ENCODE results near the gene FGD5.

FGD5 gene

GRCh38 chr3:14927308-14927707 is 108.5 kb downstream of the FGD5 start:
- DNase-seq (ENCODE audit: low spot score): no peak

DNA sequence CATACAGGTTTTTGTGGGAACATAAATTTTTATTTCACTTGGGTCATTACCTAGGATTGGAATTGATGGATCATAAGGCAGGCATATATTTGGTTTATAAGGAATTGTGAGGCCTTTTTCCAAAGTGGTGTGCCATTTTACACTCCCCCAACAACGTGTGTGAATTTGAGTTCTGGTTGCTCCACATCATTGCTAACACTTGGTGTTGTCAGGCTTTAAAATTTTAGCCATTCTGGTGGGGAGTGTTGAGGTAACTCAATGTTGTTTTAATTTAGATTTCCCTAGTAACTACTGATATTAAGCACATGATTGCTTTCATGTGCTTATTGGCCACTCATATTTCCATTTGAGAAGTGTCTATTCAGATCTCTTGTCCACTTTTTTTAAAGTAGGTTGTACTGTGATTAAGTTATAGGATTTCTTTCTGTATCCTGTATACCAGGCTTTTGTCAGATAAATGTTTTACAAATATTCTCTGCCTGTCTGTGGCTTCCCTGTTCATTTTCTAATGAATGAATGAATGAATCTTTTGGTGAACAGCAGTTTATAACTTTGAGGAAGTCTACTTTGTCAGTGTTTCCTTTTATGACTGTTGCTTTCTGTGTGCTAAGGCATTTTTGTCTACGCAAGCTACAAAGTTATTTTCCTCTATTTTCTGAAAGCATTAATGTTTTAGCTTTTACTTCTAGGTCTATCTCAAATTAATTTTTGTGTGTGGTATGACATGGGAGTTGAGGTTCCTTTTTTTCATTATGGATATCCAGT is 110.7 kb downstream of the FGD5 start:
- DNase-seq (ENCODE audit: low spot score): no peak

GRCh38 chr3:14933820-14934425 is 115.2 kb downstream of the FGD5 start:
- DNase-seq (ENCODE audit: low spot score): no peak

DNA sequence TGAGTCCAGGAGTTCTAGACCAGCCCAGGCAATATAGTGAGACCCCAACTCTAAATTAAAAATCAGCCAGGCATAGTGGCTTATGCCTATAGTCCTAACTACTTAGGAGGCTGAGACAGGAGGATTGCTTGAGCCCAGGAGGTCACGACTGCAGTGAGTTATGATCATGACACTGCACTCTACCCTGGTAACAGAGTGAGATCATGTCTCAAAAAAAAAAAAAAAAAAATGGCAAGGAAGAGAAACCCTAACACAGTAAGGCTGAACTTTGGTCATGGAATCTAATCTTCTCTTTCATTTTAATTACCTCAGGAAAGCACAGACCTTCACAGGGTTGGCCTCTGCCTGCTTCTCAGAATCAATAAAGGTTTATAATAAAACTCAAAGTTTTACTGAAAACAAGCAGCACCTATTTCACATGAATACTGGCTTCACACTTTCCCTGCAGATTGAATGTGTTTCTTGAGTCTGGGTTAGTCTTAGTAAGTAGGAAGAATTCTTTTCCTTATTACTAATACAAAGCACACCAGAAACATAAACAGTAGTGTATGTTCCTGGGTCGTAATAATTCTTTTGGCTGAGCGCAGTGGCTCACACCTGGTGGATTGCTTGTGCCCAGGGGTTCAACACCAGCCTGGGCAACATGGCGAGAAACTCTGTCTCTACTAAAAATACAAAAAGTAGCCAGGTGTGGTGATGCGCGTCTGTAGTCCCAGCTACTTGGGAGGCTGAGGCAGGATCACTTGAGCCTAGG is 117.0 kb downstream of the FGD5 start:
- no peak for DNase-seq (ENCODE audit: low spot score)

DNA sequence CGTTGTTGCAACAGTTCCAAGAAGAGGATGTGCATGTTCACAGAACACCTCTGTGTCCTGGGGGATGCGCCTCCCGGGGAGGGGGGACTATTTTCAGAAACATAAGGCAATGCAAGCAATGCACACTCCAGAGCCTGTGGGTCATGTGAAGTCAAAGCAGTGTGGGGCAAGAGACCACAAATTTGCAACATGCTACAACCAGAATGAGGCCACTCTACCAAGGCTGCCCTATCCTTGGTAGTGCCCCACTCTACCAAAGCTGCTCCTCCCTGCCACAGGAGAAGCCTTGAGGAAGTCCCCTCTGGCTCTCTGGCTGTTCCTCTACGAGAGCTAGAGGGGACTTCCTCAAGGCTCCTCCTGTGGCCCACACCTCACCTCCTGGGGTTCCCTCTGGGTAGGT is 120.2 kb downstream of the FGD5 start:
- DNase-seq (ENCODE audit: low spot score): no peak

DNA sequence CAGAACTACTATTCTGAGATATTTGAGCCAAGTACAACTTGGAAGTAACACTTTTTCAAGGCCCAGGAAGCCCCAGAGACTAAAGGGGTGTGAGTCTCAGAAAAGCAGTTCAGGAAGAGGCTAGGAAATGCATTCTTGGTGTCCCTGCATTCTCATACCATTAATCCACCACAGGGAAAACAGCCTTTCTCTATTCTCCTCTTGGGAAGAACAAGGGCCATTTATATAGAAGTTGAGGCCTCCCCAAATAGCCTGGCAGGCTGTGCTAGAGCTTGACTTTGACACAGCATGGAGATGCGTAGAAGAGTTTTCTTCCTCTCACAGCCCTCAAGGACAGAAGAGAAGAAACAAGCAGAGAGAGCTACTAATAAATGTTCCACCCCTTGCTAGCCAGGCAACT is 123.1 kb downstream of the FGD5 start:
- no peak for DNase-seq (ENCODE audit: low spot score)

DNA sequence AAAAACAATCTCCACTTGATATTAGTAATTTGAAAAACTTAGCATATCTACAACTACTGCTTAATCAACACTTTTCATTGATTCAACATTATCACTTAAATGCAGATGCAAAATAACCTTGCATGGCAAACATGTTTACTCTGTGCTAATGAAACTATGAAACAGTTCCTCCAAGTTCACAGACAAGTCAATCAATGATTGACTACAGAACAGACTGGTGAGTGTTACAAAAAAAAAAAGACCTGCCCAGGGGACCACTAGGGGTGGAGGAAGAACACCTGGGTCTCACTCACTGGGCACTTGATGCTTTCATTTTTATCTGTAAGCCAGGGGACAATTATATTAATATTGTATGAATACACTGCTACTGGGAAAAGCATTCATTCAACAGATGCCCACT is 124.3 kb downstream of the FGD5 start:
- no peak for DNase-seq (ENCODE audit: low spot score)

GRCh38 chr3:14946236-14946635 is 127.5 kb downstream of the FGD5 start:
- DNase-seq (ENCODE audit: low spot score): no peak

DNA sequence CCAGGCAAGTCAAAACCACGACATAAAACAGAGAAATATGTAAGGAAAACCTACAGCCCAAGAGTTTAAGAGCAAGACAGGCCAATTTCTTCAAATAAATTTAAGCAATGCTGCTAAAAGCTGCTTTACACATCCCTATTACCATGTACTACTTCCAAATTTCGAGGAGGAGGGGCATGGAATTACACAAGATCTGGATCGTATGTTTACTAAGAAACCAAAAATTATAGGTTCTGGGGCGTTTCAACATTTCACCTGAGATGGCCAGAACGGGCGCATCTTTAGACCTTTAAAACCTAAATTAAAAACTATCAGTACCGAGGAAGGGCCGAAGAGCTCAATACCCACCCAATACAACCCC is 128.0 kb downstream of the FGD5 start:
- no peak for DNase-seq (ENCODE audit: low spot score)

- peak; percentile 80 for DNase-seq (ENCODE audit: low spot score)
Observed at GRCh38 chr3:14947100-14947885, 128.5 kb downstream of the FGD5 start, which contains the start of gene NR2C2. Gene NR2C2 (plus strand): TSS chr3:14947583. CDS start chr3:15003915, 56,332 bp downstream.

DNA sequence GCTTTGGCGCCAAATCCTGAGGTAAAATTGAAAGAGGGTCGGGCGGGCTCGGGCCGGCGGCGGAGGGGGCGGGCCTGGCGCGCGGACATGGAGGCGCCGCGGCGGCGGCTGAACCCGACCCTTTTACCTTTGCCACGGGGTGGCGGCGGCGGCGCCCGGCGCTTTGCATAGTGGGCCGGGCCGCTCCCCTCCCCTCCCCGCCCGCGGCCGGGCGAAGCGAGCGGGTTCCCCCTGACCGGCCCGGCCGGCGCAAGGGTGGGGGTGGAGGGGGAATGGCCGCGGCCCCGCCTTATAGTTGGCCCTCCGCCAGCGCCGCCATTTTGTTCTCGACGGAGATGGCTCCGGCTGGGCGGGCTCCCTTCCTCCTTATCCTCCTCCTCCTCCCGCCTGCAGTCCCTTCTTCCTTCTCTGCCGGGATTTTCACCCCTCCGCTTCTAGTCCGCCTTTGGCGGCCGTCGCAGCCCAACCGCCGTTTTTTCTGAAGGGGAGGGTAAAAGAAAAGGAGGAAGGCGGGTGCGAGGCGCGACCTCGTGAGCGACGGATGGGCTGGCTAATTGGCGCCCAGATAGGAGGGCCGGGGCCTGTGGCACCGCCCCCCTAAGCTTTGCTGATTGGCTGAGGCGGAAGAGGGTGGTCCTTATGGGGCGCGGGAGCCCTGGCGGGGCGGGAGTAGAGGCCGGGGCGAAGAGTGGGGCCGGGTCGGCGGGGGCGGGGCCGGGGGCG is 129.3 kb downstream of the FGD5 start:
- DNase-seq (ENCODE audit: low spot score): peak; percentile 95

GRCh38 chr3:14948609-14949038 is 129.9 kb downstream of the FGD5 start:
- no peak for DNase-seq (ENCODE audit: low spot score)

DNA sequence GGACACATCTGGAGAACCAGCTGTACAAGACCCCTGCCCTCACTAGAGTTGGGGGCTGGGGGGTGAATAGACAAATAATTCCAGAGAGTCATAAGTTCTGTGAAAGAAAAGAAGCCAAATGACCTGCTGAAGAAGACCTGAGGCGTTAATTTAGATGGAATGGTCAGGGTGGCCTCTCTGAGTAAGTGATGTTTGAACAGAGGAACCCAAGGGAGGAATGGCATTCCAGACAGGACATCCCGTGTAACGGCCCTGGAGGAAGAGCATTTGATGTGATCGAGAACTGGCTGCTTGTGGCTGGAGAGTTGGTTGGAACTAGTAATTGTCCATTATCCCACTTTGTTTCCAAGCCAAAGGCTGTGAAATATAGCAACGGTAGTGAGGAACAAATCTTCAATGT is 130.4 kb downstream of the FGD5 start:
- DNase-seq (ENCODE audit: low spot score): peak; percentile 7

DNA sequence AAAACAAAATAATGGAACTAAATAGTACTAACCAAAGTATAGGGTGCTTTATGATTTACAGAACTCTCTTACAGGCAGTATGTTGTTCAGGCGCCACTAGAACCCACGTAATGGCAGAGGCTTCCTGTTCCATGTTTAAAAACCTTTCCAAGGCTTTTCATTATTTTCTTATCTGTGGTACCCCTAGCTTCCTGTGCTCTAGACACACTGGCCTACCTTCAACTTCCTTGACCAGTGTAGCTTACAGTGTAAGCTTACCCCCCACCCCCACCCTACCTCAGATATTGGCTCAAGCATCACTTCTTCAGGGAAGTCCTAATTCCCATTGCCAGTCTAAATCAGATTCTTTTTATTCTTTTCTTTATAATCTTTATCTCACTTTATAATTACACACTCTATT is 131.5 kb downstream of the FGD5 start:
- DNase-seq (ENCODE audit: low spot score): no peak

GRCh38 chr3:14957153-14957552 is 138.4 kb downstream of the FGD5 start:
- no peak for DNase-seq (ENCODE audit: low spot score)

DNA sequence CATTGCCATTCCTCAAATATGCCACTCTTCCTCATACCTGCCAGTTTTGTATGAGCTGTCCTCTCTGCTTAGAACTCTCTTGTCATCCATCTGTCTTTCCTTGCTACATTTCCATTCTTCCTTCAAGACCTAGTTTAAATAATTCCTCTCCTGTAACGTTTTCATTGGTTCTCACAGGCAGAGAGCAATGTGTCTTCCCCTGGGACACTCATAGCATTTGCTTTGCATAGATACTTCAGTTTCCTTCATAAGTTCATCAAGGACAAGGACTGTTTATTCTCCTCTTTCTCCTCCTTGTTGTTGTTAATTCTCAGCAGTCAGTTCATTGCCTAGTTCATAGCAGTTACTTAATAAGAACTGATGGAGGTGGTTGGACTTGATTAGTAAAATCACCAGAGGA is 139.2 kb downstream of the FGD5 start:
- DNase-seq (ENCODE audit: low spot score): no peak

GRCh38 chr3:14959359-14959943 is 140.7 kb downstream of the FGD5 start:
- no peak for DNase-seq (ENCODE audit: low spot score)

DNA sequence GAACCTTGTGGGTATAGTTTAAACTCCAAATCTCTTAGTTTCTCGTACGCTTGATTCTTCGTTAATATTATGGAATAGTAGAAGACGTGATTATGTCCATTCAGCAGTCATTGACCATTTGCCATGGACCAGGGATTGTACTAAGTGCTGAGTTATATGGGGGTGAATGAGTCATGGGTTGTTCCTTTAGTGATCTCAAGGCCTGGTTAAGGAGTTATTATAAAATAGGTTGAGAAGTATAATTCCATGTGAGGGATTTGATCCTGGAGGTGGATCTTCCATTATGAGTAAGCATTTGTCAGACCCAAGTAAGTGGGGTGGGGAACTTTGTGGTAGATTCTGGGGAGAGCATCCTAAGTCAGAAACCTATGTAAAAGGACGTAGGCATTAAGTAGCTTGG is 144.0 kb downstream of the FGD5 start:
- peak; percentile 17 for DNase-seq (ENCODE audit: low spot score)

DNA sequence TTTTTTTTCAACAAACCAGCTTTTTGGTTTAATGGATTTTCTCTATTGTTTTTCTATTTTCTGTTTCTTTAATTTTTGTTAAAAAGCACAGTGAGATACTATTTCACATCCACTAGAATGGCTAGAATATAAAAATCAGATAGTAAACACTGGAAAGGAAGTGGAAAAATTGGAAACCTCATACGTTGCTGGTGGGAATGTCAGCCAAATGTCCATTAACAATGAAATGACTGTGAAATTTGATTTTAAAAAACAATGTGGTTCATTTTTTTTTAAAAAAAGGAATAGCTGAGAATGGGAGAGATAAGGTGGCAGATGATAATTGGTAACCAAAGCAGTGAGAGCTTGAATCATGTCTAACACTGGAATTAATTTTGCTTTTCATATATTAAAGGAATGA is 148.5 kb downstream of the FGD5 start:
- DNase-seq (ENCODE audit: low spot score): no peak

DNA sequence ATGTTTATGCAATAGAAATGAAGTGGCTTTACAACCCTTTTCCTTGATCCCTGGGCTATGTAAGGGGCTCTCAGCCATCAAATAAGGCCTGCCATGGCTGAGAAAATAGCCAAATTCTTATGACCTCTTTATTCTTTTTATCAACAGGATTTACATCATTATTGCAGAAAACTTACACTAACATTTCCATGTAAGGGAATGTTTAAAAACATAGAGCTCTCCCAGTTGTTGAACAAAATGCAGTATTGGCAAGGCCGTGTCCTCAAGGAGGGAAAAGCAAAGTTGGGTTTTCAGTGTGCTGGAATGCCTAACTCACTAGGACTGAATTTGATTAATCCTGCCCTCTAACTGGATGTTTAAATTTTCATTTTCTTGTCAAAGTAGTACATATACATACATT is 150.9 kb downstream of the FGD5 start:
- DNase-seq (ENCODE audit: low spot score): no peak

GRCh38 chr3:14976317-14976716 is 157.6 kb downstream of the FGD5 start:
- DNase-seq (ENCODE audit: low spot score): no peak

Measured in RKO (cell line).